K562 (cell line): ENCODE results near the gene CLDN24. TPM values are rescaled to one million over a fixed set of nuclear protein-coding genes. Genes with fewer than 3 reads are reported as not detected.

Experiments used
- ATAC-seq: fragments of 200-7000 bp; cut with Tn5 transposase; 3 replicates; pipeline ENCODE4 v1.9.1; 2020; ENCODE audit warnings: moderate library complexity
- BruUV-seq: library from RNA; stranded (reverse); fragments of 400-500 nt; replicated peaks from 2 replicates; lab custom pipeline; 2021; lab: Mats Ljungman, UMichigan
- CTCF ChIA-PET: fragments of 300-600 bp; formaldehyde crosslinking; extraction: SDS; loops from one replicate; lab custom pipeline; 2021; ENCODE audit warnings: low intra/inter-chr PET ratio; lab: Yijun Ruan, JAX
- POLR2A ChIA-PET: fragments of 300-600, 350-650 bp; sonication (Branson Sonifier 250); formaldehyde crosslinking; extraction: SDS; loops from one replicate; lab custom pipeline; 2021; ENCODE audit warnings: antibody characterized with exemption, inconsistent platforms; lab: Yijun Ruan, JAX
- DNase-seq, 4 experiments: peaks; one replicate each; pipeline versions ENCODE4 v3.0.0 to v3.0.0-alpha.2; 2011 to 2018; ENCODE audit warnings: low spot score in 3 of 4, mixed read lengths in 3 of 4; ENCODE audit errors: extremely low read depth in 1 of 4
- FAIRE-seq: peaks from 2 replicates; lab custom pipeline; 2011; peaks lifted over from hg19 to GRCh38; lab: Jason Lieb, UNC
- H2AFZ ChIP-seq: 2 replicates; pipeline ENCODE4 v1.6.0; 2011; ENCODE audit warnings: low read depth, low read length, control low read depth, inconsistent platforms
- H3K27ac ChIP-seq: fragments of 200-600 bp; 3 replicates; pipeline ENCODE4 v1.8.0; 2011; ENCODE audit warnings: low read depth, mild to moderate bottlenecking, control low read depth, inconsistent platforms, low read length, moderate library complexity, mixed read lengths; ENCODE audit errors: extremely low read depth
- H3K27me3 ChIP-seq, 2 experiments: fragments of 300-600 bp in 1 of 2; 2 replicates in 1 of 2; 3 replicates in 1 of 2; pipeline versions ENCODE4 v1.6.0 to v1.8.0; 2011; ENCODE audit warnings: inconsistent platforms in 2 of 2, low read length in 2 of 2, mild to moderate bottlenecking in 1 of 2, mixed read lengths in 1 of 2, moderate library complexity in 1 of 2; ENCODE audit not compliant: control insufficient read depth in 2 of 2, insufficient read depth in 2 of 2
- H3K36me3 ChIP-seq: fragments of 300-600 bp; 3 replicates; pipeline ENCODE4 v1.8.0; 2011; ENCODE audit warnings: mild to moderate bottlenecking, low read length, inconsistent platforms; ENCODE audit not compliant: control insufficient read depth, insufficient read depth
- H3K4me1 ChIP-seq, 2 experiments: fragments of 200-600 bp in 1 of 2; replicated peaks in 1 of 2; 2 replicates in 1 of 2; 3 replicates in 1 of 2; pipeline versions ENCODE4 v1.5.1 to v1.8.0; 2011; ENCODE audit warnings: inconsistent platforms in 2 of 2, low read length in 2 of 2, mild to moderate bottlenecking in 1 of 2, mixed read lengths in 1 of 2, moderate library complexity in 1 of 2; ENCODE audit not compliant: control insufficient read depth in 2 of 2, insufficient read depth in 2 of 2
- H3K4me2 ChIP-seq: 2 replicates; pipeline ENCODE4 v1.6.1; 2011; ENCODE audit warnings: low read length, control low read depth, inconsistent platforms, mixed read lengths; ENCODE audit not compliant: insufficient read depth
- H3K4me3 ChIP-seq: fragments of 200-600 bp; sonication (generic), shearing (Covaris generic); 2 replicates; pipeline ENCODE4 v1.5.1; 2016; ENCODE audit warnings: control low read depth, inconsistent platforms
- H3K79me2 ChIP-seq: fragments of 200-600 bp; 3 replicates; pipeline ENCODE4 v1.8.0; 2011; ENCODE audit warnings: low read length, inconsistent platforms; ENCODE audit not compliant: control insufficient read depth, insufficient read depth
- H3K9ac ChIP-seq, 2 experiments: 2 replicates each; pipeline versions ENCODE4 v1.6.0 to v1.6.1; 2011; ENCODE audit warnings: low read depth in 2 of 2, low read length in 2 of 2, control low read depth in 1 of 2, inconsistent platforms in 1 of 2, mild to moderate bottlenecking in 1 of 2, mixed read lengths in 1 of 2; ENCODE audit not compliant: insufficient read depth in 1 of 2
- H3K9me1 ChIP-seq: one replicate; pipeline ENCODE4 v1.6.0; 2011; ENCODE audit warnings: inconsistent platforms, mild to moderate bottlenecking, low read length, moderate library complexity; ENCODE audit not compliant: control insufficient read depth, insufficient read depth
- H3K9me3 ChIP-seq: replicated peaks from 2 replicates; pipeline ENCODE4 v1.5.1; 2011; ENCODE audit warnings: low read depth, low read length, inconsistent platforms; ENCODE audit not compliant: control insufficient read depth, insufficient read depth
- H4K20me1 ChIP-seq: replicated peaks from 2 replicates; pipeline ENCODE4 v1.6.1; 2011; ENCODE audit warnings: low read length, inconsistent platforms, mixed read lengths; ENCODE audit not compliant: control insufficient read depth, insufficient read depth
- ATF2 ChIP-seq: sonication (generic); formaldehyde crosslinking; IDR thresholded peaks from 2 replicates; pipeline ENCODE4 v1.8.1; 2022; ENCODE audit warnings: missing genetic modification reagents
- C11orf30 ChIP-seq: fragments of 450-650 bp; IDR thresholded peaks from 2 replicates; pipeline ENCODE4 v1.6.1; 2016; ENCODE audit warnings: low read depth, mild to moderate bottlenecking
- MAFK ChIP-seq: IDR thresholded peaks from 2 replicates; pipeline ENCODE4 v1.6.1; 2011; ENCODE audit warnings: low read length, improper control_type of control experiment
- MECOM ChIP-seq: fragments of 250-450 bp; sonication (Bioruptor Pico); IDR thresholded peaks from 2 replicates; pipeline ENCODE4 v1.8.0; 2022; ENCODE audit warnings: inconsistent platforms
- ZNF316 ChIP-seq: fragments of 450-650 bp; IDR thresholded peaks from 2 replicates; pipeline ENCODE4 v1.6.1; 2016
- WGBS: fragments of 100-300 bp; shearing (Covaris generic); methylation state at CpG from one replicate; pipeline ENCODE4 v1.1.6; 2016; ENCODE audit warnings: low coverage, mixed read lengths; ENCODE audit not compliant: insufficient coverage; ENCODE audit errors: missing lambda C conversion rate; 5-methylcytosine and 5-hydroxymethylcytosine counted together
- in situ Hi-C: fragments of 300-500 bp; cut with MboI; formaldehyde crosslinking; loops from 4 replicates; pipeline ENCODE4 v1.15.0; 2018; ENCODE audit warnings: inconsistent platforms, mixed read lengths
- intact Hi-C: fragments of 100-400 bp; cut with micrococcal nuclease; formaldehyde crosslinking; loops from 2 replicates; pipeline ENCODE4 v1.14.2; 2022
- polyA plus RNA-seq, 8 experiments: library from polyadenylated mRNA; depleted of rRNA in 4 of 8; stranded (reverse) in 5 of 8; unstranded in 3 of 8; fragments of >200 nt; fragmentation: Nextera tagmentation in 2 of 8; fragmentation: Illumina TruSeq in 1 of 8; extraction: Ambion mirVana in 2 of 8; extraction: Trizol in 1 of 8; gene quantifications; 2 replicates each; pipeline versions ENCODE4 v1.2.1 to v1.2.3, GENCODE V29; 2011 to 2014; ENCODE audit warnings: inconsistent platforms in 1 of 8, missing spikeins in 1 of 8
- total RNA-seq, 7 experiments: library from RNA; depleted of rRNA in 6 of 7; stranded (reverse); fragments of >200 nt in 6 of 7; fragmentation: Illumina TruSeq in 2 of 7; extraction: Trizol in 2 of 7; gene quantifications; 2 replicates each; pipeline versions ENCODE4 v1.2.1 to v1.2.3, GENCODE V29; 2011 to 2021; ENCODE audit warnings: low replicate concordance in 1 of 7
- TF ChIP-seq, protein P1 (sequence below): fragments of 200-800 bp; sonication (Bioruptor generic); IDR thresholded peaks from 2 replicates; pipeline ENCODE4 v1.6.1; 2016; ENCODE audit warnings: missing genetic modification characterization, missing compliant biosample characterization

CLDN24 gene
- total and polyA plus RNA-seq, 9 of the 15 experiments (the other 6 are each of a cell fraction or from before 2014, with no cell fraction given): not detected

GRCh38 chr4:183333202-183333601 lies 11.0 kb upstream of the CLDN24 start (continued):
- TF ChIP-seq, protein P1, sequence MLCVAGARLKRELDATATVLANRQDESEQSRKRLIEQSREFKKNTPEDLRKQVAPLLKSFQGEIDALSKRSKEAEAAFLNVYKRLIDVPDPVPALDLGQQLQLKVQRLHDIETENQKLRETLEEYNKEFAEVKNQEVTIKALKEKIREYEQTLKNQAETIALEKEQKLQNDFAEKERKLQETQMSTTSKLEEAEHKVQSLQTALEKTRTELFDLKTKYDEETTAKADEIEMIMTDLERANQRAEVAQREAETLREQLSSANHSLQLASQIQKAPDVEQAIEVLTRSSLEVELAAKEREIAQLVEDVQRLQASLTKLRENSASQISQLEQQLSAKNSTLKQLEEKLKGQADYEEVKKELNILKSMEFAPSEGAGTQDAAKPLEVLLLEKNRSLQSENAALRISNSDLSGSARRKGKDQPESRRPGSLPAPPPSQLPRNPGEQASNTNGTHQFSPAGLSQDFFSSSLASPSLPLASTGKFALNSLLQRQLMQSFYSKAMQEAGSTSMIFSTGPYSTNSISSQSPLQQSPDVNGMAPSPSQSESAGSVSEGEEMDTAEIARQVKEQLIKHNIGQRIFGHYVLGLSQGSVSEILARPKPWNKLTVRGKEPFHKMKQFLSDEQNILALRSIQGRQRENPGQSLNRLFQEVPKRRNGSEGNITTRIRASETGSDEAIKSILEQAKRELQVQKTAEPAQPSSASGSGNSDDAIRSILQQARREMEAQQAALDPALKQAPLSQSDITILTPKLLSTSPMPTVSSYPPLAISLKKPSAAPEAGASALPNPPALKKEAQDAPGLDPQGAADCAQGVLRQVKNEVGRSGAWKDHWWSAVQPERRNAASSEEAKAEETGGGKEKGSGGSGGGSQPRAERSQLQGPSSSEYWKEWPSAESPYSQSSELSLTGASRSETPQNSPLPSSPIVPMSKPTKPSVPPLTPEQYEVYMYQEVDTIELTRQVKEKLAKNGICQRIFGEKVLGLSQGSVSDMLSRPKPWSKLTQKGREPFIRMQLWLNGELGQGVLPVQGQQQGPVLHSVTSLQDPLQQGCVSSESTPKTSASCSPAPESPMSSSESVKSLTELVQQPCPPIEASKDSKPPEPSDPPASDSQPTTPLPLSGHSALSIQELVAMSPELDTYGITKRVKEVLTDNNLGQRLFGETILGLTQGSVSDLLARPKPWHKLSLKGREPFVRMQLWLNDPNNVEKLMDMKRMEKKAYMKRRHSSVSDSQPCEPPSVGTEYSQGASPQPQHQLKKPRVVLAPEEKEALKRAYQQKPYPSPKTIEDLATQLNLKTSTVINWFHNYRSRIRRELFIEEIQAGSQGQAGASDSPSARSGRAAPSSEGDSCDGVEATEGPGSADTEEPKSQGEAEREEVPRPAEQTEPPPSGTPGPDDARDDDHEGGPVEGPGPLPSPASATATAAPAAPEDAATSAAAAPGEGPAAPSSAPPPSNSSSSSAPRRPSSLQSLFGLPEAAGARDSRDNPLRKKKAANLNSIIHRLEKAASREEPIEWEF (CRISPR knock-in tag): no peak
- TF ChIP-seq ATF2 (CRISPR knock-in tag): no peak
- no peak for TF ChIP-seq MECOM (CRISPR knock-in tag)

DNA sequence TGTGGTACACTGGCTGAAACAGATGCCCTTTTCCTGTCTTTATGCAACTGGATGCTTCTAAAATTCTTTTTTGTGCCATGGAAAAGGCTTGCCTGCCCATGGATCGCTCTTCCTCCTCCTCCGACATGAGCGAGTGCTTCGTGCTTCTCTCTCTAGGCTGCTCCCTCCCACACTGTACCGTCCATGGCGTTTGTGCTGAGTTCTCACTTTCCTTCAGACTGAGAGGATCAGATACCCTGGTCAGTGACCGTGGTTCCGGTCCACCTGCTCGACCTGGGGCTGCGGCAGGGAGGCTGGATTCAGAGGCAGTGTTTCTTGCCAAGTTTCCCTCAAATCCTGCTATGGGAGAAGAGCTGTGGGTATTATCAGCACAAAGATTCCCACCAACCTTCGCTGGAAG lies 10.2 kb upstream of the CLDN24 start:
- ChIA-PET POLR2A (interaction anchor here (0.6 to 1.3 kb wide), 2 partner anchors 16 to 362 kb away, joined by 3 read pairs; no protein-coding TSS in a partner anchor), CTCF (no interaction called here)
- Histone ChIP-seq H3K79me2 (no peaks in the 10 kb centered on the region), H3K9ac (no peak overlapping the region), H4K20me1 (no peaks in the 10 kb centered on the region), H2AFZ (no peak overlapping the region), H3K9me3 (no peaks in the 10 kb centered on the region), H3K4me2 (no peak overlapping the region), H3K9me1 (no peaks in the 10 kb centered on the region), H3K4me1 (peaks cover 0 to 8% of the 10 kb centered on the region in 2 experiments; a peak in 2 of 5 replicates), H3K36me3 (no peaks in the 10 kb centered on the region), H3K27me3 (peaks cover 2 to 27% of the 10 kb centered on the region in 2 experiments; a peak in 2 of 5 replicates), H3K4me3 (no peak overlapping the region), H3K27ac (no peak overlapping the region)
- BruUV-seq: no TSS peak
- FAIRE-seq (no peak), ATAC-seq (no peak), DNase-seq (no peak)
- 15% methylated on average over 11 of the region's 11 CpGs for WGBS
- TF ChIP-seq MAFK: no peak
- 0 out of 2 replicates have a peak, but pooled peaks have one; percentile 11 for TF ChIP-seq ZNF316
- peak; percentile 24 for TF ChIP-seq C11orf30
- in situ Hi-C loops (no loop called here), intact Hi-C loops (no loop called here)
